Neural cell (in vitro differentiated cells): Measurements from ENCODE around the gene LOXHD1.
A peak's percentile ranks its signal among the peaks of the same experiment; 100 is the strongest.

Experiments used
- CTCF ChIP-seq: fragments of 450-650 bp; IDR thresholded peaks from 2 replicates; pipeline ENCODE4 v1.5.1; 2014; ENCODE audit warnings: antibody characterized with exemption, mild to moderate bottlenecking, moderate library complexity; ENCODE audit not compliant: poor library complexity, severe bottlenecking
- EP300 ChIP-seq: fragments of 450-650 bp; conservative IDR thresholded peaks from 2 replicates; pipeline ENCODE4 v1.6.1; 2014; ENCODE audit warnings: antibody characterized with exemption, mild to moderate bottlenecking, moderate library complexity; ENCODE audit not compliant: poor library complexity, severe bottlenecking
- EZH2 ChIP-seq: fragments of 200-600, 300-800 bp; shearing (Covaris generic), sonication (generic); IDR thresholded peaks from 2 replicates; pipeline ENCODE4 v1.6.1; 2014; ENCODE audit warnings: antibody characterized with exemption, low read length, borderline replicate concordance, mild to moderate bottlenecking; ENCODE audit not compliant: insufficient read depth, poor library complexity, severe bottlenecking
- POLR2AphosphoS5 ChIP-seq: IDR thresholded peaks from 2 replicates; pipeline ENCODE4 v1.6.1; 2012
- RAD21 ChIP-seq: fragments of 450-650 bp; conservative IDR thresholded peaks from 2 replicates; pipeline ENCODE4 v1.6.1; 2014; ENCODE audit warnings: antibody characterized with exemption, mild to moderate bottlenecking, moderate library complexity
- REST ChIP-seq: IDR thresholded peaks from 2 replicates; pipeline ENCODE4 v1.6.1; 2012; ENCODE audit warnings: borderline replicate concordance
- SMC3 ChIP-seq: fragments of 450-650 bp; conservative IDR thresholded peaks from 2 replicates; pipeline ENCODE4 v1.6.1; 2014; ENCODE audit warnings: antibody characterized with exemption, mild to moderate bottlenecking, moderate library complexity; ENCODE audit not compliant: poor library complexity
- TAF1 ChIP-seq: IDR thresholded peaks from 2 replicates; pipeline ENCODE4 v1.6.1; 2012; ENCODE audit warnings: low read depth

GRCh38 chr18:46466234-46467160, 190.5 kb downstream of the LOXHD1 start:
- no peak for TF ChIP-seq EZH2
- TF ChIP-seq POLR2AphosphoS5, result peak; percentile 64
- TF ChIP-seq RAD21, result no peak
- TF ChIP-seq CTCF, result no peak
- TF ChIP-seq REST, result no peak
- no peak for TF ChIP-seq EP300
- no peak for TF ChIP-seq SMC3
- TF ChIP-seq TAF1, result no peak
